ENCODE data around the gene SV2A.
A peak's percentile ranks its signal among the peaks of the same experiment; 100 is the strongest.
"Not testable (repeated sequence)": the region's sequence is repeated elsewhere in the genome, so short reads cannot be mapped to it uniquely, and the experiment has no call there.

SV2A gene
- 6.4 to 8.3 (median 6.4) reads per million in 3 donors for total RNA-seq

GRCh38 chr1:149917571-149918144, at the start of gene SV2A:
SV2A (minus strand) TSS chr1:149917844; CDS start chr1:149913840, 4,004 bp downstream.
- Histone ChIP-seq H3K36me3 (ENCODE audit: control insufficient read depth, insufficient read depth, low read length) (peaks cover 2% of the 10 kb centered on the region), H3K4me3 (ENCODE audit: insufficient read depth, low read depth, low read length, poor library complexity, severe bottlenecking) (peak within 1 kb of the TSS; percentile 79), H3K27me3 (replicated peaks; ENCODE audit: control insufficient read depth, insufficient read depth, low read length, poor library complexity, severe bottlenecking) (no peaks in the 10 kb centered on the region), H3K4me1 (ENCODE audit: control insufficient read depth, insufficient read depth, low read length, poor library complexity, severe bottlenecking) (peaks cover 18% of the 10 kb centered on the region), H3K9me3 (ENCODE audit: control insufficient read depth, low read length) (no peaks in the 10 kb centered on the region), H3K27ac (ENCODE audit: insufficient read depth, low read length, poor library complexity, severe bottlenecking) (peak within 1 kb of the TSS; percentile 44)
- peak; percentile 23 to 43 (median 39) for DNase-seq

- H3K4me3 ChIP-seq (ENCODE audit: insufficient read depth, low read depth, low read length, poor library complexity, severe bottlenecking): no peak overlapping the region
- H3K27ac ChIP-seq (ENCODE audit: insufficient read depth, low read length, poor library complexity, severe bottlenecking): no peak overlapping the region
- no peak for DNase-seq
- H3K9me3 ChIP-seq (ENCODE audit: control insufficient read depth, low read length): no peaks in the 10 kb centered on the region
- H3K27me3 ChIP-seq (replicated peaks; ENCODE audit: control insufficient read depth, insufficient read depth, low read length, poor library complexity, severe bottlenecking): no peaks in the 10 kb centered on the region
- H3K36me3 ChIP-seq (ENCODE audit: control insufficient read depth, insufficient read depth, low read length): peaks cover 28% of the 10 kb centered on the region
- H3K4me1 ChIP-seq (ENCODE audit: control insufficient read depth, insufficient read depth, low read length, poor library complexity, severe bottlenecking): no peaks in the 10 kb centered on the region
These were observed 49.4 kb upstream of the SV2A start for GRCh38 chr1:149967041-149967440.

- no peak overlapping the region for H3K4me3 ChIP-seq (ENCODE audit: insufficient read depth, low read depth, low read length, poor library complexity, severe bottlenecking)
- peaks cover 22% of the 10 kb centered on the region for H3K36me3 ChIP-seq (ENCODE audit: control insufficient read depth, insufficient read depth, low read length)
These were observed 48.8 kb upstream of the SV2A start for GRCh38 chr1:149966405-149966804.

GRCh38 chr1:149965440-149965839, 47.8 kb upstream of the SV2A start:
- no peaks in the 10 kb centered on the region for H3K9me3 ChIP-seq (ENCODE audit: control insufficient read depth, low read length)
- no peaks in the 10 kb centered on the region for H3K27me3 ChIP-seq (replicated peaks; ENCODE audit: control insufficient read depth, insufficient read depth, low read length, poor library complexity, severe bottlenecking)
- no peak overlapping the region for H3K4me3 ChIP-seq (ENCODE audit: insufficient read depth, low read depth, low read length, poor library complexity, severe bottlenecking)
- no peaks in the 10 kb centered on the region for H3K4me1 ChIP-seq (ENCODE audit: control insufficient read depth, insufficient read depth, low read length, poor library complexity, severe bottlenecking)
- no peak overlapping the region for H3K27ac ChIP-seq (ENCODE audit: insufficient read depth, low read length, poor library complexity, severe bottlenecking)
- DNase-seq: no peak
- H3K36me3 ChIP-seq (ENCODE audit: control insufficient read depth, insufficient read depth, low read length): peaks cover 13% of the 10 kb centered on the region

More at GRCh38 chr1:149966405-149966804, 48.8 kb upstream of the SV2A start:
- no peak for DNase-seq
- Histone ChIP-seq H3K27ac (ENCODE audit: insufficient read depth, low read length, poor library complexity, severe bottlenecking) (no peak overlapping the region), H3K4me1 (ENCODE audit: control insufficient read depth, insufficient read depth, low read length, poor library complexity, severe bottlenecking) (no peaks in the 10 kb centered on the region), H3K27me3 (replicated peaks; ENCODE audit: control insufficient read depth, insufficient read depth, low read length, poor library complexity, severe bottlenecking) (no peaks in the 10 kb centered on the region), H3K9me3 (ENCODE audit: control insufficient read depth, low read length) (no peaks in the 10 kb centered on the region)

GRCh38 chr1:149963358-149963757, 45.7 kb upstream of the SV2A start:
- DNase-seq: no peak
- Histone ChIP-seq H3K9me3 (ENCODE audit: control insufficient read depth, low read length) (no peaks in the 10 kb centered on the region), H3K4me1 (ENCODE audit: control insufficient read depth, insufficient read depth, low read length, poor library complexity, severe bottlenecking) (no peaks in the 10 kb centered on the region), H3K27me3 (replicated peaks; ENCODE audit: control insufficient read depth, insufficient read depth, low read length, poor library complexity, severe bottlenecking) (no peaks in the 10 kb centered on the region), H3K27ac (ENCODE audit: insufficient read depth, low read length, poor library complexity, severe bottlenecking) (no peak overlapping the region), H3K4me3 (ENCODE audit: insufficient read depth, low read depth, low read length, poor library complexity, severe bottlenecking) (no peak overlapping the region), H3K36me3 (ENCODE audit: control insufficient read depth, insufficient read depth, low read length) (peaks cover 13% of the 10 kb centered on the region)

GRCh38 chr1:149962736-149963135, 45.1 kb upstream of the SV2A start:
- Histone ChIP-seq H3K27ac (ENCODE audit: insufficient read depth, low read length, poor library complexity, severe bottlenecking) (no peak overlapping the region), H3K27me3 (replicated peaks; ENCODE audit: control insufficient read depth, insufficient read depth, low read length, poor library complexity, severe bottlenecking) (no peaks in the 10 kb centered on the region), H3K9me3 (ENCODE audit: control insufficient read depth, low read length) (no peaks in the 10 kb centered on the region), H3K4me1 (ENCODE audit: control insufficient read depth, insufficient read depth, low read length, poor library complexity, severe bottlenecking) (no peaks in the 10 kb centered on the region), H3K36me3 (ENCODE audit: control insufficient read depth, insufficient read depth, low read length) (peaks cover 13% of the 10 kb centered on the region), H3K4me3 (ENCODE audit: insufficient read depth, low read depth, low read length, poor library complexity, severe bottlenecking) (no peak overlapping the region)
- no peak for DNase-seq

- Histone ChIP-seq H3K9me3 (ENCODE audit: control insufficient read depth, low read length) (no peaks in the 10 kb centered on the region), H3K27me3 (replicated peaks; ENCODE audit: control insufficient read depth, insufficient read depth, low read length, poor library complexity, severe bottlenecking) (no peaks in the 10 kb centered on the region), H3K27ac (ENCODE audit: insufficient read depth, low read length, poor library complexity, severe bottlenecking) (no peak overlapping the region), H3K36me3 (ENCODE audit: control insufficient read depth, insufficient read depth, low read length) (peaks cover 11% of the 10 kb centered on the region), H3K4me3 (ENCODE audit: insufficient read depth, low read depth, low read length, poor library complexity, severe bottlenecking) (no peak overlapping the region), H3K4me1 (ENCODE audit: control insufficient read depth, insufficient read depth, low read length, poor library complexity, severe bottlenecking) (no peaks in the 10 kb centered on the region)
- DNase-seq: peak; percentile 11 to 30 (median 19)
These were observed 44.5 kb upstream of the SV2A start for GRCh38 chr1:149962039-149962647.

- H3K27ac ChIP-seq (ENCODE audit: insufficient read depth, low read length, poor library complexity, severe bottlenecking); H3K4me1 ChIP-seq (ENCODE audit: control insufficient read depth, insufficient read depth, low read length, poor library complexity, severe bottlenecking); H3K36me3 ChIP-seq (ENCODE audit: control insufficient read depth, insufficient read depth, low read length); DNase-seq; H3K27me3 ChIP-seq (replicated peaks; ENCODE audit: control insufficient read depth, insufficient read depth, low read length, poor library complexity, severe bottlenecking); H3K4me3 ChIP-seq (ENCODE audit: insufficient read depth, low read depth, low read length, poor library complexity, severe bottlenecking); H3K9me3 ChIP-seq (ENCODE audit: control insufficient read depth, low read length): not testable (repeated sequence)
These were observed 39.9 kb upstream of the SV2A start for GRCh38 chr1:149957548-149957947.

- H3K4me1 ChIP-seq (ENCODE audit: control insufficient read depth, insufficient read depth, low read length, poor library complexity, severe bottlenecking): no peaks in the 10 kb centered on the region
- H3K36me3 ChIP-seq (ENCODE audit: control insufficient read depth, insufficient read depth, low read length): peaks cover 13% of the 10 kb centered on the region
- H3K9me3 ChIP-seq (ENCODE audit: control insufficient read depth, low read length): no peaks in the 10 kb centered on the region
- DNase-seq: no peak
- H3K27ac ChIP-seq (ENCODE audit: insufficient read depth, low read length, poor library complexity, severe bottlenecking): no peak overlapping the region
- no peaks in the 10 kb centered on the region for H3K27me3 ChIP-seq (replicated peaks; ENCODE audit: control insufficient read depth, insufficient read depth, low read length, poor library complexity, severe bottlenecking)
- H3K4me3 ChIP-seq (ENCODE audit: insufficient read depth, low read depth, low read length, poor library complexity, severe bottlenecking): no peak overlapping the region
These were observed 32.3 kb upstream of the SV2A start for GRCh38 chr1:149949911-149950310.

GRCh38 chr1:149945206-149945605, 27.6 kb upstream of the SV2A start:
- peaks cover 17% of the 10 kb centered on the region for H3K36me3 ChIP-seq (ENCODE audit: control insufficient read depth, insufficient read depth, low read length)
- H3K9me3 ChIP-seq (ENCODE audit: control insufficient read depth, low read length): no peaks in the 10 kb centered on the region
- no peak for DNase-seq
- no peak overlapping the region for H3K27ac ChIP-seq (ENCODE audit: insufficient read depth, low read length, poor library complexity, severe bottlenecking)
- H3K4me1 ChIP-seq (ENCODE audit: control insufficient read depth, insufficient read depth, low read length, poor library complexity, severe bottlenecking): no peaks in the 10 kb centered on the region
- H3K4me3 ChIP-seq (ENCODE audit: insufficient read depth, low read depth, low read length, poor library complexity, severe bottlenecking): no peak overlapping the region
- no peaks in the 10 kb centered on the region for H3K27me3 ChIP-seq (replicated peaks; ENCODE audit: control insufficient read depth, insufficient read depth, low read length, poor library complexity, severe bottlenecking)
